ENCODE measurements around the gene FAM107A. TPM values are rescaled to one million over a fixed set of nuclear protein-coding genes. Genes with fewer than 3 reads are reported as not detected.

FAM107A gene
- polyA plus RNA-seq, 1 experiment, result 0.11 TPM

DNA sequence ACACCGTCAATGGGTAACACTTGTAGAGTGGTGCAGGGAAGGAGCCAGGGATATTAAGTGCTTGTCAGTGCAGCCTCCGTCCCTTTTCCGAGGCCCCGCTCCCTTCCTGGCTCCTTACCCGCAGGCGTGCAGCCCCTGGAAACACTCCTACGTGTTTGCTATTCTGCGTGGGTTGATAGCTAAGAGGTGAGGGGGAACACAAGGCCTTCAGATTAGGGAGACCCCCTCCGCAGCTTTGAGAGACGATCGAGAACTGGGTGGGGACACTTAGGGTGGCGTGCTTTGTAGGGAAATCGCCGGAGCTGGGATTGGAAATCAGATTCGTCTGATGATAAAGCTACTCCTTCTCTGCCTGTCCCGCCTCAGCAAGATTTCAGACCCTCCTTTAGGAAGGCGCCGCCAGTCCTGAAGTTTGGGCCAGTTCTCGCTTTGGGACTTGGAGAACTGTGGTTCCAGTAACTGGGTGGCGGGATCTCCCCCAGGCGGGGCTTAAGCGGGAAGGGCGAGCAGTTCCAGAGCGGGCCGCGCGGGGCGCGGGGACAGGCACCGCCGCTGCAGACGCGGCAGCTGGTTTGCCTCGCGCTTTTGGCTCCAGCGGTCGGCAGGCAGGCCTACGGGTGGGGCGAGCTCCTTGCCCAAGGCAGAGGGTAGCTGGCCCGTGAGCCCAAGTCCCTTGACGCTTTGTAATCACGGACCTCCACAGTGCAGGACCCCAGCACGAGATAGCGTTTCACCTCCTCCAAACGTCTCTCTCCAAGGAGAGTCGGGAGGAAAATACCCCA, 8.0 kb upstream of the FAM107A start:
- TF ChIP-seq, protein P1, sequence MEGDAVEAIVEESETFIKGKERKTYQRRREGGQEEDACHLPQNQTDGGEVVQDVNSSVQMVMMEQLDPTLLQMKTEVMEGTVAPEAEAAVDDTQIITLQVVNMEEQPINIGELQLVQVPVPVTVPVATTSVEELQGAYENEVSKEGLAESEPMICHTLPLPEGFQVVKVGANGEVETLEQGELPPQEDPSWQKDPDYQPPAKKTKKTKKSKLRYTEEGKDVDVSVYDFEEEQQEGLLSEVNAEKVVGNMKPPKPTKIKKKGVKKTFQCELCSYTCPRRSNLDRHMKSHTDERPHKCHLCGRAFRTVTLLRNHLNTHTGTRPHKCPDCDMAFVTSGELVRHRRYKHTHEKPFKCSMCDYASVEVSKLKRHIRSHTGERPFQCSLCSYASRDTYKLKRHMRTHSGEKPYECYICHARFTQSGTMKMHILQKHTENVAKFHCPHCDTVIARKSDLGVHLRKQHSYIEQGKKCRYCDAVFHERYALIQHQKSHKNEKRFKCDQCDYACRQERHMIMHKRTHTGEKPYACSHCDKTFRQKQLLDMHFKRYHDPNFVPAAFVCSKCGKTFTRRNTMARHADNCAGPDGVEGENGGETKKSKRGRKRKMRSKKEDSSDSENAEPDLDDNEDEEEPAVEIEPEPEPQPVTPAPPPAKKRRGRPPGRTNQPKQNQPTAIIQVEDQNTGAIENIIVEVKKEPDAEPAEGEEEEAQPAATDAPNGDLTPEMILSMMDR (IDR thresholded peaks at IDR 0.05; ENCODE audit: insufficient read depth, low read depth, low read length), result peak; percentile 82
- H3K36me3 ChIP-seq (ENCODE audit: control insufficient read depth, insufficient read depth, low read length), result no peaks in the 10 kb centered on the region
- H3K4me3 ChIP-seq (ENCODE audit: low read depth, low read length), result peak overlapping the region; percentile 31
- no peak for DNase-seq (ENCODE audit: low read depth)
- H3K27me3 ChIP-seq (ENCODE audit: control insufficient read depth, insufficient read depth, low read length), result peaks cover 13% of the 10 kb centered on the region
- POLR2A ChIA-PET, result interaction anchor here (0.6 kb wide), 1 partner anchor 11 kb away, joined by 4 read pairs; no protein-coding TSS in a partner anchor
- CTCF ChIA-PET, result interaction anchor here (0.6 to 4.7 kb wide), 14 partner anchors 10 to 50 kb away, joined by 3 to 34 read pairs (median 6); no protein-coding TSS in a partner anchor

DNA sequence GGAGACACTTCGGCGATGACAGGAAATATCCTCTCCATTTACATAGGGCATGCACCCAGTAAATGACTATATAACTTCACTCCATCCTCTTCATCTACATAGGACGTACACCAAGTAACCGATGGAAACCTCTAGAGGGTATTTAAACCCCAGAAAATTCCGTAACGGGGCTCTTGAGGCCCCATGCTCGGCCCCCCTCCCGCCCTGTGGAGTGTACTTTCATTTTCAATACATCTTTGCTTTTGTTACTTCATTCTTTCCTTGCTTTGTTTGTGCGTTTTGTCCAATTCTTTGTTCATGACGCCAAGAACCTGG, 7.5 kb upstream of the FAM107A start:
- CTCF ChIA-PET, result interaction anchor here (1.2 to 4.7 kb wide), 13 partner anchors 9 to 51 kb away, joined by 3 to 34 read pairs (median 6); no protein-coding TSS in a partner anchor
- DNase-seq (ENCODE audit: low read depth), result no peak
- TF ChIP-seq, protein P1 (IDR thresholded peaks at IDR 0.05; ENCODE audit: insufficient read depth, low read depth, low read length), result no peak
- no peaks in the 10 kb centered on the region for H3K36me3 ChIP-seq (ENCODE audit: control insufficient read depth, insufficient read depth, low read length)
- peaks cover 13% of the 10 kb centered on the region for H3K27me3 ChIP-seq (ENCODE audit: control insufficient read depth, insufficient read depth, low read length)
- POLR2A ChIA-PET, result no interaction called here
- H3K4me3 ChIP-seq (ENCODE audit: low read depth, low read length), result peak overlapping the region; percentile 31

- H3K4me3 ChIP-seq (ENCODE audit: low read depth, low read length), result no peak overlapping the region
- no peaks in the 10 kb centered on the region for H3K36me3 ChIP-seq (ENCODE audit: control insufficient read depth, insufficient read depth, low read length)
- ChIA-PET CTCF (interaction anchor here (2.2 to 4.7 kb wide), 2 partner anchors 12 to 49 kb away, joined by 12 to 34 read pairs; no protein-coding TSS in a partner anchor), POLR2A (no interaction called here)
- peaks cover 4% of the 10 kb centered on the region for H3K27me3 ChIP-seq (ENCODE audit: control insufficient read depth, insufficient read depth, low read length)
- TF ChIP-seq, protein P1 (IDR thresholded peaks at IDR 0.05; ENCODE audit: insufficient read depth, low read depth, low read length), result no peak
- DNase-seq (ENCODE audit: low read depth), result no peak
These were observed 4.3 kb upstream of the FAM107A start for GRCh38 chr3:58581328-58582091.

DNA sequence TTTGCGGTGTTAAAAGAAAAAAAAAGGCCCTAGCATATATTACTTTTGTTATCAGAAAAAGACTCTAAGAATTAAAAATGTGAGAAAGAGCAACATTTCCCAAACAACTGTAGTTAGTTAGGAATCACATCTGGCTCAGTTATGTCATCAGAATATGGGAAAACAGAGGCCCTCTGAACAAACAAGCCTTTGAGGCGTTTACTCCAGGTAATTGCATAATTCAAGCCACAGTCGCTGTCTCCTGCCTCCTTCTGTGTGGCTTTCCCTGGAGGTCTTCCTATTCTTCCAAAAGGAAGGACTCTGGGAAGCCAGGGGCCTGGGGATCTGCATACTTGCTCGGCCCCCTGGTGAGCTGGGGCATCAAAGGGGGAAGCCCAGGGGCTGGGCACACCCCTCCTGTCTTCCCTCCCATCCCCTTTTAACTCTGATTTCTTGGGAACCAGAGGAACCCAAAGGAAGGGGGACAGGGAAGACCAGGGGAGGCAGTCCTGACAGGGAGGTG, 3.7 kb upstream of the FAM107A start:
- peaks cover 1% of the 10 kb centered on the region for H3K27me3 ChIP-seq (ENCODE audit: control insufficient read depth, insufficient read depth, low read length)
- H3K4me3 ChIP-seq (ENCODE audit: low read depth, low read length), result no peak overlapping the region
- no peak for DNase-seq (ENCODE audit: low read depth)
- H3K36me3 ChIP-seq (ENCODE audit: control insufficient read depth, insufficient read depth, low read length), result no peaks in the 10 kb centered on the region
- TF ChIP-seq, protein P1 (IDR thresholded peaks at IDR 0.05; ENCODE audit: insufficient read depth, low read depth, low read length), result no peak
- ChIA-PET POLR2A (no interaction called here), CTCF (interaction anchor here (2.0 to 2.2 kb wide), 2 partner anchors 12 to 49 kb away, joined by 8 to 12 read pairs; no protein-coding TSS in a partner anchor)

GRCh38 chr3:58578873-58579272, 1.7 kb upstream of the FAM107A start:
- DNase-seq (ENCODE audit: low read depth), result no peak
- Histone ChIP-seq H3K27me3 (ENCODE audit: control insufficient read depth, insufficient read depth, low read length) (no peaks in the 10 kb centered on the region), H3K36me3 (ENCODE audit: control insufficient read depth, insufficient read depth, low read length) (no peaks in the 10 kb centered on the region), H3K4me3 (ENCODE audit: low read depth, low read length) (no peak overlapping the region)
- TF ChIP-seq, protein P1 (IDR thresholded peaks at IDR 0.05; ENCODE audit: insufficient read depth, low read depth, low read length), result no peak
- ChIA-PET CTCF (interaction anchor here (2.0 to 3.1 kb wide), 2 partner anchors 10 to 51 kb away, joined by 8 to 13 read pairs; no protein-coding TSS in a partner anchor), POLR2A (no interaction called here)

Measured in BJ (cell line).